ENCODE results near the gene ANKH. TPM values are rescaled to one million over a fixed set of nuclear protein-coding genes. Genes with fewer than 3 reads are reported as not detected.

Gene ANKH
- polyA plus RNA-seq, 2 of the 4 experiments (the other 2 are of a cell fraction) = 11.7 to 17.3 TPM

- peak overlapping the region; percentile 4; the same call in 1 of the 3 replicates for H3K4me2 ChIP-seq
- H3K4me1 ChIP-seq = peaks cover 18% of the 10 kb centered on the region; the same call in 2 of the 3 replicates
- FAIRE-seq = no peak
- H3K9me3 ChIP-seq = no peaks in the 10 kb centered on the region
- DNase-seq (ENCODE audit: low read depth in 1 of 2, low spot score in 1 of 2) = no peak
- no peak overlapping the region for H3K27ac ChIP-seq
- ChIA-PET POLR2A (interaction anchor here (0.6 kb wide), 1 partner anchor 392 kb away, joined by 4 read pairs; no protein-coding TSS in a partner anchor), CTCF (interaction anchor here (0.9 to 5.1 kb wide), 2 partner anchors 10 to 11 kb away, joined by 5 to 32 read pairs; no protein-coding TSS in a partner anchor)
- H3K4me3 ChIP-seq = no peak overlapping the region
- WGBS (ENCODE audit: missing lambda C conversion rate) = 87% methylated on average over 3 of the region's 3 CpGs
- no peak for ATAC-seq
- peak; percentile 87 for TF ChIP-seq MAFK (IDR thresholded peaks at IDR 0.05; ENCODE audit: partially characterized antibody)
- no peak for TF ChIP-seq ZFP36 (IDR thresholded peaks at IDR 0.05; ENCODE audit: borderline replicate concordance, partially characterized antibody)
These were observed 211.6 kb downstream of the ANKH start for GRCh38 chr5:14659821-14660607.

- FAIRE-seq (no peak), DNase-seq (ENCODE audit: low read depth in 1 of 2, low spot score in 1 of 2) (no peak), ATAC-seq (no peak)
- Histone ChIP-seq H3K4me2 (no peak overlapping the region), H3K27ac (no peak overlapping the region), H3K9me3 (no peaks in the 10 kb centered on the region), H3K4me1 (peaks cover 11% of the 10 kb centered on the region; the same call in 2 of the 3 replicates), H3K4me3 (no peak overlapping the region)
- ChIA-PET POLR2A (no interaction called here), CTCF (interaction anchor here (0.9 to 1.7 kb wide), 3 partner anchors 9 to 292 kb away, joined by 3 to 18 read pairs (median 3); no protein-coding TSS in a partner anchor)
- WGBS (ENCODE audit: missing lambda C conversion rate) = 42% methylated on average over 2 of the region's 2 CpGs
- TF ChIP-seq EHMT2 (IDR thresholded peaks at IDR 0.05; ENCODE audit: low read depth) (no peak), REST (IDR thresholded peaks at IDR 0.05) (no peak), GATA3 (IDR thresholded peaks at IDR 0.05; ENCODE audit: borderline replicate concordance) (no peak), JUN (IDR thresholded peaks at IDR 0.05) (no peak), ZFP36 (IDR thresholded peaks at IDR 0.05; ENCODE audit: borderline replicate concordance, partially characterized antibody) (no peak), CHD2 (IDR thresholded peaks at IDR 0.05; ENCODE audit: low read length, partially characterized antibody) (no peak), PBX3 (IDR thresholded peaks at IDR 0.05) (no peak), CBX8 (IDR thresholded peaks at IDR 0.05) (no peak), RCOR1 (IDR thresholded peaks at IDR 0.05; ENCODE audit: low read depth, low read length) (no peak), ZNF302 (CRISPR knock-in tag; IDR thresholded peaks at IDR 0.05) (no peak), BHLHE40 (IDR thresholded peaks at IDR 0.05; ENCODE audit: low read depth, low read length) (no peak), KDM1A (IDR thresholded peaks at IDR 0.05; ENCODE audit: low read depth) (no peak), SREBF2 (IDR thresholded peaks at IDR 0.05) (no peak), MAX (IDR thresholded peaks at IDR 0.05) (no peak)
These were observed 214.7 kb downstream of the ANKH start for GRCh38 chr5:14656898-14657297.

GRCh38 chr5:14655146-14655741, 216.3 kb downstream of the ANKH start:
- peaks cover 5% of the 10 kb centered on the region; the same call in 2 of the 3 replicates for H3K4me1 ChIP-seq
- ATAC-seq = no peak
- H3K4me3 ChIP-seq = no peak overlapping the region
- no peak for FAIRE-seq
- no peak overlapping the region for H3K27ac ChIP-seq
- no peak for DNase-seq (ENCODE audit: low read depth in 1 of 2, low spot score in 1 of 2)
- WGBS (ENCODE audit: missing lambda C conversion rate) = 34% methylated on average over 4 of the region's 4 CpGs
- H3K4me2 ChIP-seq = no peak overlapping the region
- no peaks in the 10 kb centered on the region for H3K9me3 ChIP-seq
- ChIA-PET CTCF (interaction anchor here (0.8 to 2.0 kb wide), 4 partner anchors 10 to 678 kb away, joined by 3 to 8 read pairs (median 6); no protein-coding TSS in a partner anchor), POLR2A (no interaction called here)
- TF ChIP-seq HMGXB4 (CRISPR knock-in tag; IDR thresholded peaks at IDR 0.05; ENCODE audit: borderline replicate concordance) = no peak
- no peak for TF ChIP-seq ELK1 (IDR thresholded peaks at IDR 0.05; ENCODE audit: low read depth, low read length)
- TF ChIP-seq CBX8 (IDR thresholded peaks at IDR 0.05) = no peak
- TF ChIP-seq HOXB13 (CRISPR knock-in tag; IDR thresholded peaks at IDR 0.05; ENCODE audit: low read depth) = no peak
- TF ChIP-seq MAFK (IDR thresholded peaks at IDR 0.05; ENCODE audit: partially characterized antibody) = no peak
- no peak for TF ChIP-seq NFE2L2 (conservative IDR thresholded peaks at IDR 0.05; ENCODE audit: low read length)
- no peak for TF ChIP-seq CTCF (IDR thresholded peaks at IDR 0.05)
- no peak for TF ChIP-seq CEBPB (IDR thresholded peaks at IDR 0.05)
- TF ChIP-seq EHMT2 (IDR thresholded peaks at IDR 0.05; ENCODE audit: low read depth) = no peak
